ENCODE data around the gene ZBTB2.

The ZBTB2 gene

DNA sequence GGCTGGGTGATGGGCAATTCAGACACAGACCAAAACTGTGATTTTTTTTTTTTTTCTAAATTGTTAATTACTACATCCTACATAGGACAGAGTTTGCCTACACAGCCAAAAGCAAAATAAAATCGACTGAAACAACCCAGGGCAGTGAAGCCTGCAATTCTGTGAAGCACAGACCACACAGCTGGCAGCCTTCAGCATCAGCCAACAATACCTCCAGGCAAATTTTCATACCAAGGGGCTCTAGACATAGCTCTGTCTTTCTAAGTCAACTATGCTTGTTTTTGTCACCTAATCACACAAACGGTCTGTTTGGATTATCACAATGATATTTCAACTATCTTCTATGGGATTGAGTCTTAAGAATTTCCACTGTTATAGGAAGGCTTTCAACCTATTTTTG lies 43.0 kb upstream of the ZBTB2 start:
- Histone ChIP-seq H3K4me1 (ENCODE audit: control insufficient read depth, low read length) (peaks cover 7% of the 10 kb centered on the region), H3K79me2 (ENCODE audit: control insufficient read depth, low read length) (peaks cover 36% of the 10 kb centered on the region)
- TF ChIP-seq CTCF (IDR thresholded peaks at IDR 0.05; ENCODE audit: low read depth, low read length, poor library complexity, severe bottlenecking) (no peak), EZH2phosphoT487 (IDR thresholded peaks at IDR 0.05; ENCODE audit: borderline replicate concordance, low read length) (no peak)

GRCh38 chr6:151432651-151433050 lies 41.3 kb upstream of the ZBTB2 start:
- Histone ChIP-seq H3K36me3 (ENCODE audit: control insufficient read depth, low read length) (peaks cover 59% of the 10 kb centered on the region), H3K4me1 (ENCODE audit: control insufficient read depth, low read length) (peaks cover 7% of the 10 kb centered on the region), H3K9me2 (replicated peaks; ENCODE audit: control insufficient read depth, low read length) (no peaks in the 10 kb centered on the region), H3K79me2 (ENCODE audit: control insufficient read depth, low read length) (peaks cover 18% of the 10 kb centered on the region), H3K27me3 (ENCODE audit: control insufficient read depth, low read length) (no peaks in the 10 kb centered on the region), H3K4me2 (ENCODE audit: low read length) (no peak overlapping the region), H3F3A (ENCODE audit: control insufficient read depth, insufficient read depth) (peaks cover 6% of the 10 kb centered on the region; the same call in 1 of the 2 replicates), H3K9me3 (ENCODE audit: control insufficient read depth, insufficient read depth, low read length) (no peaks in the 10 kb centered on the region), H4K20me1 (ENCODE audit: control insufficient read depth, insufficient read depth, low read depth, low read length) (0 out of 2 replicates have a peak, but pooled peaks cover under 1% of the 10 kb centered on the region), H3K4me3 (ENCODE audit: low read length) (no peak overlapping the region), H3K27ac (ENCODE audit: low read depth, low read length) (no peak overlapping the region)
- no peak for TF ChIP-seq EZH2phosphoT487 (IDR thresholded peaks at IDR 0.05; ENCODE audit: borderline replicate concordance, low read length)
- TF ChIP-seq CTCF (IDR thresholded peaks at IDR 0.05; ENCODE audit: low read depth, low read length, poor library complexity, severe bottlenecking) = no peak

More for the DNA sequence above, 43.0 kb upstream of the ZBTB2 start:
- Histone ChIP-seq H3K9me2 (replicated peaks; ENCODE audit: control insufficient read depth, low read length) (no peaks in the 10 kb centered on the region), H3K27me3 (ENCODE audit: control insufficient read depth, low read length) (no peaks in the 10 kb centered on the region), H3K36me3 (ENCODE audit: control insufficient read depth, low read length) (peaks cover 46% of the 10 kb centered on the region), H4K20me1 (ENCODE audit: control insufficient read depth, insufficient read depth, low read depth, low read length) (0 out of 2 replicates have a peak, but pooled peaks cover 4% of the 10 kb centered on the region), H3K4me3 (ENCODE audit: low read length) (no peak overlapping the region), H3K27ac (ENCODE audit: low read depth, low read length) (no peak overlapping the region), H3F3A (ENCODE audit: control insufficient read depth, insufficient read depth) (peaks cover 6% of the 10 kb centered on the region; the same call in 1 of the 2 replicates), H3K9me3 (ENCODE audit: control insufficient read depth, insufficient read depth, low read length) (no peaks in the 10 kb centered on the region), H3K4me2 (ENCODE audit: low read length) (0 out of 2 replicates have a peak overlapping the region, but pooled peaks have one; percentile 23)

DNA sequence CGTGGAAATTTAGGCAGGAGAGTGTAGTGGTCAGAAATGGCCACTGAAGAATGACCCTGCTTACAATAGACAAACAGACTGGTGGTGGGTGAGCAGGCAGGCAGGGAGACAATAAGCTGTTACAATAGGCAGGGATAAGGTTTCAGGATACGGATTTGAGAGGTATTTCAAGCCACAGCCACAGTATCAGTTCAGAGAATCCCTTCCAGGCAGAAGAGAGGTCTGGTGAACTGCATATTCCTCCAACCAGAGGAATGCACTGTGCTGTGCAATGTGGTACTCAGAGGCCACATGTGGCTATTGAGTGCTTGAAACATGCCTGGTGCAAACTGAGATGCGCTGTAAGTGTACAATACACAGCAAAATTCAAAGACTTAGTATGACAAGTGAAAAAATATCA lies 40.0 kb upstream of the ZBTB2 start:
- TF ChIP-seq EZH2phosphoT487 (IDR thresholded peaks at IDR 0.05; ENCODE audit: borderline replicate concordance, low read length) = no peak
- no peak for TF ChIP-seq CTCF (IDR thresholded peaks at IDR 0.05; ENCODE audit: low read depth, low read length, poor library complexity, severe bottlenecking)
- H3K9me2 ChIP-seq (replicated peaks; ENCODE audit: control insufficient read depth, low read length) = no peaks in the 10 kb centered on the region

More for the DNA sequence above, 40.0 kb upstream of the ZBTB2 start:
- H3K4me1 ChIP-seq (ENCODE audit: control insufficient read depth, low read length) = peaks cover 7% of the 10 kb centered on the region
- H3K4me2 ChIP-seq (ENCODE audit: low read length) = no peak overlapping the region
- H3K27me3 ChIP-seq (ENCODE audit: control insufficient read depth, low read length) = no peaks in the 10 kb centered on the region
- no peak overlapping the region for H3K27ac ChIP-seq (ENCODE audit: low read depth, low read length)
- no peaks in the 10 kb centered on the region for H3F3A ChIP-seq (ENCODE audit: control insufficient read depth, insufficient read depth)
- H3K36me3 ChIP-seq (ENCODE audit: control insufficient read depth, low read length) = peaks cover 61% of the 10 kb centered on the region
- no peaks in the 10 kb centered on the region for H3K9me3 ChIP-seq (ENCODE audit: control insufficient read depth, insufficient read depth, low read length)
- no peaks in the 10 kb centered on the region for H4K20me1 ChIP-seq (ENCODE audit: control insufficient read depth, insufficient read depth, low read depth, low read length)
- no peak overlapping the region for H3K4me3 ChIP-seq (ENCODE audit: low read length)
- peaks cover 5% of the 10 kb centered on the region for H3K79me2 ChIP-seq (ENCODE audit: control insufficient read depth, low read length)

Measured in DOHH2 (cell line).